ENCODE measurements around the gene TSC2.

The TSC2 gene

DNA sequence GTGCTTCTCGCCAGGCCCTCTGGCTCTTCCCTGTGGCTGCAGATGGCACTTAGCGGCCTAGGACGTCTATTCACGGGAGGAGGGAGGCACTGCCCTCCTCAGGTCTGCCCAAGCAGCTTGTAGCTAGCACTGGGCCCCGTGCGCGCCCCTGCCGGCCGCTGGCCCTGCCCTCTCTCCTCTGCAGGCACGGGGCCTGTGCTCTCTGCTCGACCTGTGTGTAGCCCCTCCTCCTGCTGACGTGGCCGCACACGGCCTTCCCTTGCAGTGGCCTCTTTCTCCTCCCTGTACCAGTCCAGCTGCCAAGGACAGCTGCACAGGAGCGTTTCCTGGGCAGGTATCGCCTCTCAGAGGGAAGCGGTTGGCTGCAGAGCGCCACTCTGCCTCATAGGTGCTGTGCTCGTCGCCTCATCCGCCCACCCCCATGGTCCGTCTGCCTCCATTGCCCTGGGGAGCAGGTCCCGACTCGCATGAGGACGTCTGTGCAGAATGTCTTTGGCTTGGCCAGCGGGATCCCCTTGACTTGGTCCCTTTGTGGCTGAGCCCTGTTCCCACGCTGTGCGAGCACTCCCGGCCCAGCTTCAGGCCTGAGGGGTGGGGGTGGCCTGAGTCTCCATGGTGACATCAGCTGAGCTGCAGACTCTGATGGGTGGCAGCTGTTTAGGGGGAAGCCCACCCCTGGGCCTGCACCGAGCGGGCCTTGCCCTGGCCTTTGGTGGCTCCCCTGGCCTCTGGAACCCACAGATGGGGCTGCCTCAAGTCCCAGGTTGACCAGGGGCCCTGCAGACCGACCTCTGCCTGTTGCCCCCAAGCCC is 34.6 kb downstream of the TSC2 start:
- in situ Hi-C loops (cut with MboI; ENCODE audit: low sequenced_read_pairs) = no loop called here
- H3K36me3 ChIP-seq (replicated peaks) = peaks cover 17% of the 10 kb centered on the region

DNA sequence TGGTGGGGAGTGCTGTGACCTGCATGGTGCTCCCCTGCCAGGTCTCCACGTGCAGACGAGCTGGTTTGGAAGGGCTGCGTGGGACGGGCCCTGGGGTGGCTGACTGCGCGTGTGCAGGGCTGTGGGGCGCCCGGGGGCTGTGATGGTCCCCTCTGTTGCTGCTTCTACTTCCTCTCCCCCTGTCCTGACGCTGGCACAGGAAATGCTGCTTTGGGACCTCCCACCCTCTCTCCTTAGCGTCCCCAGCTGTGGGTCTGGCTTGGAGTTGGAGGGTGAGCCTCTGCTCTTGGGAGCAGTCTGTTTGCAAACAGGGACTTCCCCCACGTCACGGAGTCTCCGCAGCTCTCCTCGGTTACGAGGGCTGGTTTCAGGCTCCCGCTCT is 35.2 kb downstream of the TSC2 start:
- H3K36me3 ChIP-seq (replicated peaks) = peaks cover 18% of the 10 kb centered on the region
- no peak for DNase-seq (ENCODE audit: low spot score in 2 of 2)
- H3K9me3 ChIP-seq = no peaks in the 10 kb centered on the region
- no peaks in the 10 kb centered on the region for H3K4me1 ChIP-seq
- in situ Hi-C loops (cut with MboI; ENCODE audit: low sequenced_read_pairs) = no loop called here
- no peaks in the 10 kb centered on the region for H3K27me3 ChIP-seq (ENCODE audit: low read depth)
- no peak overlapping the region for H3K4me3 ChIP-seq

More for the DNA sequence above, 34.6 kb downstream of the TSC2 start:
- Histone ChIP-seq H3K4me1 (no peaks in the 10 kb centered on the region), H3K9me3 (no peaks in the 10 kb centered on the region), H3K4me3 (no peak overlapping the region), H3K27me3 (ENCODE audit: low read depth) (no peaks in the 10 kb centered on the region)
- DNase-seq (ENCODE audit: low spot score in 2 of 2) = no peak

DNA sequence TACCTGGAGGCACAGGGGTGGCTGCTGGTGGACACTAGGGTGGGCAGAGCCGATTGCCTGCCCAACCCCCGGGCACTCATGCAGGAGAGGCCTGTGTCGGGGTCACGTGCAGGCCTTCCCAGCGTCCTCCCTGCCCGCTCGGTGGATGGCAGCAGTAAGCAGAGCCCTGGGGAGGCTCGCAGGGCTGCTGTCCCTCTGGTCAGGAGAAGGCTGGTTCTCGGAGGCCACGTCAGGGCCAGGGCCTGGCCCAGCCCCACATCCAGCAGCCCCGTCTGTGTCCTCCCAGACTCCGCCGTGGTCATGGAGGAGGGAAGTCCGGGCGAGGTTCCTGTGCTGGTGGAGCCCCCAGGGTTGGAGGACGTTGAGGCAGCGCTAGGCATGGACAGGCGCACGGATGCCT is 35.6 kb downstream of the TSC2 start:
- H3K4me3 ChIP-seq = no peak overlapping the region
- H3K27me3 ChIP-seq (ENCODE audit: low read depth) = no peaks in the 10 kb centered on the region
- peaks cover 21% of the 10 kb centered on the region for H3K36me3 ChIP-seq (replicated peaks)
- no peak for DNase-seq (ENCODE audit: low spot score in 2 of 2)
- in situ Hi-C loops (cut with MboI; ENCODE audit: low sequenced_read_pairs) = no loop called here
- no peaks in the 10 kb centered on the region for H3K9me3 ChIP-seq
- H3K4me1 ChIP-seq = no peaks in the 10 kb centered on the region

DNA sequence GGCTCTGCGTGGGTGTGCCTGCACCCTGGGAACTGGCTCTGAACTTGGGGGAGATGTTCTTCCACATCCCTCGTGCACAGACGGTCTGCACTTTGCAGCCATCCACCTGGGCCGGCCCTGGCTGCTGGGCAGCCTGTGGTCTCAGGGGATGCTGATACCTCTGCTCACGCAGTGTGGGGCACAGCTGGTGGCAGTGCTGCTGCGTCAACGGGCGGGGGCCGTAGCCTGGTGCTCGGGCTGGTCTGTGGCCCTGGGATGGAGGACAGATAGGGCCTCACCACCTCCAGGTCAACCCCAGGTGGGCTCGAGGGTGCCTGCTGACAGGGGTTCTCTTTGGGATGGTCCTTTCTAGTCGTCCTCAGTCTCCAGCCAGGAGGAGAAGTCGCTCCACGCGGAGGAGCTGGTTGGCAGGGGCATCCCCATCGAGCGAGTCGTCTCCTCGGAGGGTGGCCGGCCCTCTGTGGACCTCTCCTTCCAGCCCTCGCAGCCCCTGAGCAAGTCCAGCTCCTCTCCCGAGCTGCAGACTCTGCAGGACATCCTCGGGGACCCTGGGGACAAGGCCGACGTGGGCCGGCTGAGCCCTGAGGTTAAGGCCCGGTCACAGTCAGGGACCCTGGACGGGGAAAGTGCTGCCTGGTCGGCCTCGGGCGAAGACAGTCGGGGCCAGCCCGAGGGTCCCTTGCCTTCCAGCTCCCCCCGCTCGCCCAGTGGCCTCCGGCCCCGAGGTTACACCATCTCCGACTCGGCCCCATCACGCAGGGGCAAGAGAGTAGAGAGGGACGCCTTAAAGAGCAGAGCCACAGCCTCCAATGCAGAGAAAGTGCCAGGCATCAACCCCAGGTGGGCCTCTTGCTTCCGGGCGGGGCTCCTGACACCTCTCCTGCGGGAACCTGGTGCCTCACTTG is 36.3 kb downstream of the TSC2 start:
- Histone ChIP-seq H3K27me3 (ENCODE audit: low read depth) (no peaks in the 10 kb centered on the region), H3K36me3 (replicated peaks) (peaks cover 28% of the 10 kb centered on the region), H3K4me3 (no peak overlapping the region), H3K9me3 (no peaks in the 10 kb centered on the region), H3K4me1 (no peaks in the 10 kb centered on the region)
- in situ Hi-C loops (cut with MboI; ENCODE audit: low sequenced_read_pairs) = no loop called here
- no peak for DNase-seq (ENCODE audit: low spot score in 2 of 2)

DNA sequence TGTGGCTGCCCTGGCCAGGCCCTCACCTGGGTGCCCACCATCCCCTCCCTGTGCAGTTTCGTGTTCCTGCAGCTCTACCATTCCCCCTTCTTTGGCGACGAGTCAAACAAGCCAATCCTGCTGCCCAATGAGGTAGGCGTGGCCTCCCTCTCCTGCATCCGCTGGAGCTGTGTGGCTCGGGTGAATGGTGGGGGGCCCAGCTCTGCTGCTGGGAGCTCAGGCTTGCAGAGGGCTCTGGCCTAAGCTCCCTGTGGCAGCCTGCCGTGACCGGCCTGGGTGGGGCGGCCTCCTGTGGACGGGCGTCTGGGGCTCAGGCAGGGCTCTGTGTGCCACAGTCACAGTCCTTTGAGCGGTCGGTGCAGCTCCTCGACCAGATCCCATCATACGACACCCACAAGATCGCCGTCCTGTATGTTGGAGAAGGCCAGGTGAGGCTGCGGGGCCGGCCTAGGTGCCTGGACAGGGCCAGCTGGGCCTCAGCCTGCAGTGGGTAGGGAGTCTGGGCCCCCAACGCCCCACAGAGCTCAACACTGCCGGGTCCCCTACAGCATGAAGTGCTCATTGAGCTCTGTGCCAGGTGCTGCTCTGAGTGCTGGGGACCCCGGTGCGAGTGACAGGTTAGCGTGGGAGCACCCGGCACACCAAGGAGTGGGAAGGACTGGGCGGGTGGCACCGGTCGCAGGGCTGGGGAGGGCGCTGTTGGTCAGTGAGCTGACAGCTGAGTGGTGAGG is 37.3 kb downstream of the TSC2 start:
- no peaks in the 10 kb centered on the region for H3K4me1 ChIP-seq
- H3K36me3 ChIP-seq (replicated peaks) = peaks cover 35% of the 10 kb centered on the region
- no peak for DNase-seq (ENCODE audit: low spot score in 2 of 2)
- no peaks in the 10 kb centered on the region for H3K27me3 ChIP-seq (ENCODE audit: low read depth)
- H3K4me3 ChIP-seq = no peak overlapping the region
- no peaks in the 10 kb centered on the region for H3K9me3 ChIP-seq
- in situ Hi-C loops (cut with MboI; ENCODE audit: low sequenced_read_pairs) = no loop called here

DNA sequence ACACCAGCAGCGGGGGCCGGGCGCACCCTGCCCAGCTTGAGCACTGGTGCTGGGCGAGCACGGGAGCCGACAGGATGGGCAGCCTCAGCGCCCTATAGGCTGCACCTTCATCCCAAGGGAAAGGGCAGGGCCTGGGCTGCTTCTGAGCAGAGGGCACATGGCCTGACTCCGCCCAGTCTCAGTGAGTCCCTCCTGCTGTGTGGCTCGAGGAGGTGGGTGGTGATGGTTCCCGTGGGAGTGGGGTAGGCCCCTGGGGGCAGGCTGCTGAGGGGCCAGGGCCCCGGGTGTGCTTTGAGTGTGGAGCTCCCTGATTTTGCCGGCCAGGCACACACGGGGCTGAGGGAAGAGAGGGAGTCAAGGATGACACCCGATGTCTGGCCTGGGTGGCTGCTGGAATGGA is 37.9 kb downstream of the TSC2 start:
- no peaks in the 10 kb centered on the region for H3K27me3 ChIP-seq (ENCODE audit: low read depth)
- no peaks in the 10 kb centered on the region for H3K9me3 ChIP-seq
- no peaks in the 10 kb centered on the region for H3K4me1 ChIP-seq
- in situ Hi-C loops (cut with MboI; ENCODE audit: low sequenced_read_pairs) = no loop called here
- peaks cover 41% of the 10 kb centered on the region for H3K36me3 ChIP-seq (replicated peaks)
- H3K4me3 ChIP-seq = no peak overlapping the region
- no peak for DNase-seq (ENCODE audit: low spot score in 2 of 2)

DNA sequence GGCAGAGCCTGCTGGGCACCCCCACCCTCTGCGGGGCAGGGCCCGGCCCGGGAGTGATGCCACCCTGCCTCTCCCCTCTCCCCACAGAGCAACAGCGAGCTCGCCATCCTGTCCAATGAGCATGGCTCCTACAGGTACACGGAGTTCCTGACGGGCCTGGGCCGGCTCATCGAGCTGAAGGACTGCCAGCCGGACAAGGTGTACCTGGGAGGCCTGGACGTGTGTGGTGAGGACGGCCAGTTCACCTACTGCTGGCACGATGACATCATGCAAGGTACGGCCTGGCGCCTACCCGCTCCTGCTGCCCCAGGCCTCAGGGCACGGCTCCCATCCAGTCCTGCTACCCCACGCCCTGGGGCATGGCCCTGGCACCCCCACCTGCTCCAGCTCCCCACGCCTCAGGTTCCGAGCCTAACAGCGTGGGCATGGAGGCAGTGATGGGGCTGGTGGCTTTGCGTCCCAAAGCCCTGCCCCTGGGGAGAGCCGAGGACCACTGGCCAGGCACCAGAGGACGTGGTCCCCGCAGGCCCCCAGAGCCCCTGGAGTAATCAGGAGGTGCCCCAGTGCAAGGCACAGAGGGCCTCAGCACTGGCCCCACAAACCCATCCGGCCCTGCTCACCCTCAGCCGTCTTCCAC is 38.4 kb downstream of the TSC2 start:
- Histone ChIP-seq H3K36me3 (replicated peaks) (peaks cover 41% of the 10 kb centered on the region), H3K27me3 (ENCODE audit: low read depth) (no peaks in the 10 kb centered on the region), H3K4me3 (no peak overlapping the region), H3K4me1 (no peaks in the 10 kb centered on the region), H3K9me3 (no peaks in the 10 kb centered on the region)
- DNase-seq (ENCODE audit: low spot score in 2 of 2) = no peak
- in situ Hi-C loops (cut with MboI; ENCODE audit: low sequenced_read_pairs) = no loop called here

DNA sequence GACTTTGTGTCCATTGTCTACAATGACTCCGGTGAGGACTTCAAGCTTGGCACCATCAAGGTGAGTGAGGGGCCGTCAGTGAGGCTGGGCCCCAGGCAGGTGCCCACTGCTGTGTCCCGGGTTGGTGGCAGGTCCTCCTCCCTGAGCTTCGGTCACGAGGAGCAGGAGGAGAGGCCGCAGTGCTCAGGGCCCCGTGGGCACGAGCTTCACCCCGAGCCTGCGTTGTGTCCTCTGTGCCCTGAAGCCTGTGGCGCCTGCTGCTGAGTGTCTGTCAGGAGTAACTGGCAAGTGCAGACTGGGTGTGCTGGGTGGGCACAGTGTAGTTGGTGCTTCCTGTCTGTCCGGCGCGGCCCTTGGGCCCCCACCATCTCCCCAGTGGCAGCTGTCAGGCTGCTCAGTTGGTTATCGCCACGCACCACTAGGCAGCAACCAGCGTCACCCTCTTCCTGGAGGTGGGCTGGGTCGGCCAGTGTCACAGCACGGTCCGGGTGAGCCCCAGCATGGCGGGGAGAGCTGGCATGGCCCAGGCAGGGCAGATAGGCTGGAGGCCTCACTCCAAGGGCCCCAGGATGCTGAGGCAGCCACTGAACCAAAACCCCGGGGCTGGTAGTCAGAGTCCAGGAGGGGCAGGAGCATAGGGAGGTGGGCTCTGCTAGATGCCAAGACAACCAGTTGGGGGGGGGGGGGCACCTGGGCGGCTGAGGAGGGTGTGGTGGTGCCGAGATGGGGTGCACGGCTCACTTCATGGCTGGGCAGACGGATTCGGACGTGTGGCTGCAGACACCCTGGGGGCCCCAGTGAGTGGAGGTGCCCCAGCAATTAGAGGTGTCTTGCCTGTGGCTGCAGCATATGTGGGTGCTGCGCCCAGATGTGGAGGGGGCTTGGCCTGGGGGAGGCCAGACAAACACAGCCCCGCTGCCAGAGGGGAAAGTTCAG is 39.3 kb downstream of the TSC2 start:
- Histone ChIP-seq H3K4me3 (no peak overlapping the region), H3K36me3 (replicated peaks) (peaks cover 41% of the 10 kb centered on the region), H3K4me1 (no peaks in the 10 kb centered on the region), H3K9me3 (no peaks in the 10 kb centered on the region), H3K27me3 (ENCODE audit: low read depth) (no peaks in the 10 kb centered on the region)
- DNase-seq (ENCODE audit: low spot score in 2 of 2) = no peak
- in situ Hi-C loops (cut with MboI; ENCODE audit: low sequenced_read_pairs) = no loop called here

DNA sequence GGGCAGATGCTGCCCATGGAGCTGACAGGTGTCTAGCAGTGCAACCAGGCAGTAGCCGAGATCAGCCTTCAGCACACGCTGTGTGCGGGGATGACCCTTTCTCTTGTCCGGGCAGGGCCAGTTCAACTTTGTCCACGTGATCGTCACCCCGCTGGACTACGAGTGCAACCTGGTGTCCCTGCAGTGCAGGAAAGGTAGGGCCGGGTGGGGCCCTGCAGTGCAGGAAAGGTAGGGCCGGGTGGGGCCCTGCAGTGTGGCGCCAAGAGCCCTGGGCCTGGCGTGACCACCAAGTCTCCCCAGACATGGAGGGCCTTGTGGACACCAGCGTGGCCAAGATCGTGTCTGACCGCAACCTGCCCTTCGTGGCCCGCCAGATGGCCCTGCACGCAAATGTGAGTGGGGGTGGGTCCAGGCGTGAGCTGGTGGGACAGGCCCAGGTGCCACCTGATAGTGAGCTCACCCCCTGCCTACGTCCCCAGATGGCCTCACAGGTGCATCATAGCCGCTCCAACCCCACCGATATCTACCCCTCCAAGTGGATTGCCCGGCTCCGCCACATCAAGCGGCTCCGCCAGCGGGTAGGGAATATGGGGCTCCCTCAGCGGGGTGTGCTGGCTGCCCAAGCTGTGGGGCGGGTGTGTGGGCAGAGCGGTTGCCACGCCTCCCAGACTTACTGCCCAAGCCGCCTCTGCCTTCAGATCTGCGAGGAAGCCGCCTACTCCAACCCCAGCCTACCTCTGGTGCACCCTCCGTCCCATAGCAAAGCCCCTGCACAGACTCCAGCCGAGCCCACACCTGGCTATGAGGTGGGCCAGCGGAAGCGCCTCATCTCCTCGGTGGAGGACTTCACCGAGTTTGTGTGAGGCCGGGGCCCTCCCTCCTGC is 40.2 kb downstream of the TSC2 start:
- Histone ChIP-seq H3K4me3 (no peak overlapping the region), H3K4me1 (no peaks in the 10 kb centered on the region), H3K9me3 (no peaks in the 10 kb centered on the region), H3K27me3 (ENCODE audit: low read depth) (no peaks in the 10 kb centered on the region), H3K36me3 (replicated peaks) (peaks cover 48% of the 10 kb centered on the region)
- in situ Hi-C loops (cut with MboI; ENCODE audit: low sequenced_read_pairs) = no loop called here
- no peak for DNase-seq (ENCODE audit: low spot score in 2 of 2)

DNA sequence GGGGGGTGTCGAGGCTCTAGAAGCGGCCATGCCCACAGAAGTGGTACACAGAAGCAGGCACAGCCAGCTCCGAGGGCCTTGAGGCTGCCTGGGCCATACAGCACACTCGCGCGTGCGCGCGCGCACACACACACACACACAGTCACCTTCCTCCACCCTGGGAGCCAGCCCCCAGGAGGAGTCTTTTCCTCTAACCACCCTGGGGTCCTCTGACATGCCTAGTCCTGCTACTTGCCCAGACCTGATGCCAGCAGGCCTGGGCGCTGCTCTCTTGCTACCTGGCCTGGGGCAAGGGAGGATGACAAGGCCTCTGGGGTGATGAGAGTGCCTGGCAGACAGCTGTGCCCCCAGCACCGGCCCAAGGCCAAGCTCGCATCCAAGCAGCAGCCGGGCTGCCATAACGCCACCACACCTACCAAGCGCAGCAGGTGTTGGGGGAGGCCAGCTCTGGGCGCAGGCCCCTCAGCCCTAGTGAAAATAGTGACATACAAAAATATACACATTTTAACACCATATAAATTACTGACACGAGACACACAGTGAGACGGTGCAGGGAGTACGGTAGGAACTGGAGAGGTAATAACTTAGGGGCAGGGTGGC is 41.1 kb downstream of the TSC2 start:
- H3K36me3 ChIP-seq (replicated peaks) = peaks cover 48% of the 10 kb centered on the region
- H3K4me1 ChIP-seq = no peaks in the 10 kb centered on the region
- DNase-seq (ENCODE audit: low spot score in 2 of 2) = no peak
- no peak overlapping the region for H3K4me3 ChIP-seq
- in situ Hi-C loops (cut with MboI; ENCODE audit: low sequenced_read_pairs) = no loop called here
- H3K9me3 ChIP-seq = no peaks in the 10 kb centered on the region
- no peaks in the 10 kb centered on the region for H3K27me3 ChIP-seq (ENCODE audit: low read depth)

DNA sequence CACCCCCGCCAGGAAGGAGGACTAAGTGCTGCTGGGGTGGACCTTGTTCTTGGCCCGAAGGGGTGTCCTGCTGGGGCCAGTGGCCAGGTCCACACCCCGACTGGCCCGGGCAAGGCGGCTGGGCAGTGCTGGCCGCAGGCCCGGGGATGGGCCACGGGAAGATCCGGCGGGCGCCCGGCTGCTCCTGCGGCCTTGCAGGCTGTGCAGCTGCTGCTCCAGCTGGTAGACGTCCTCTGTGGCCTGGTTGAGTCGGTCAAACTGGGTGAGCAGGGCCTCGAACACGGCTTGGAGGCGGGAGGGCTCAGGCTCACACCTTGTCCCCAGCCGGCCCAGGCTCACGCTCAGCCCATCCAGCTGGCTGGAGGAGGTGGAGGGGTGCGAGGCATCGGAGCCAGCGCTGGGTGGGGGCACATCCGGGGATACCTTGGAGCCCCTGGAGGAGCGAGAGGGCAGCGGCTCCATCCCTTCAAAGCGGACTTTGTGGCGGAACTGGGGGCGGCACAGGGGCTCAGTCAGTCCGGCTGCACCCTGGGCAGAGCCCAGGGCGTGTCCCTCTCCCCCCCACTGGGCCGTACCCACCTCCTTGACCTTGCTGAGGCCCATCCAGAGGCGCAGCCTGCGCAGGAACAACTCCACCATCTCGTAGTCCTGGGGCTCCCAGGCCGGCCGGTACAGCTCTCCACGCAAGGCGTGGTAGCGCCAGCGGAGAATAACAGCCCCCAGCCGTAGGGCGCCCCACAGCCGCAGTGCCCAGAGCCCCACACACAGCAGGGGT is 42.1 kb downstream of the TSC2 start:
- Histone ChIP-seq H3K36me3 (replicated peaks) (peaks cover 46% of the 10 kb centered on the region), H3K27me3 (ENCODE audit: low read depth) (no peaks in the 10 kb centered on the region), H3K9me3 (no peaks in the 10 kb centered on the region), H3K4me3 (no peak overlapping the region), H3K4me1 (no peaks in the 10 kb centered on the region)
- in situ Hi-C loops (cut with MboI; ENCODE audit: low sequenced_read_pairs) = no loop called here
- no peak for DNase-seq (ENCODE audit: low spot score in 2 of 2)
